K562 (cell line): ENCODE measurements around the gene PCAT6. TPM values are rescaled to one million over a fixed set of nuclear protein-coding genes. Genes with fewer than 3 reads are reported as not detected.

ENCODE experiments used
- ARID1B ChIP-seq: fragments of 450-650 bp; IDR thresholded peaks from 2 replicates; pipeline ENCODE4 v1.6.1; 2016; ENCODE audit warnings: antibody characterized with exemption, mild to moderate bottlenecking, inconsistent platforms
- CBFA2T3 ChIP-seq: fragments of 450-650 bp; IDR thresholded peaks from 2 replicates; pipeline ENCODE4 v1.6.1; 2017
- CBX2 ChIP-seq: fragments of 200-600 bp; sonication (generic); IDR thresholded peaks from one replicate; pipeline ENCODE4 v1.6.1; 2012; ENCODE audit warnings: mild to moderate bottlenecking, low read length, inconsistent platforms; ENCODE audit not compliant: insufficient read depth, poor library complexity, severe bottlenecking
- DACH1 ChIP-seq: fragments of 450-650 bp; IDR thresholded peaks from 2 replicates; pipeline ENCODE4 v1.6.1; 2018; ENCODE audit not compliant: partially characterized antibody
- GATA2 ChIP-seq: sonication (generic); formaldehyde crosslinking; IDR thresholded peaks from 2 replicates; pipeline ENCODE4 v1.4.0; 2020; ENCODE audit warnings: mild to moderate bottlenecking, missing genetic modification reagents
- HOMEZ ChIP-seq: fragments of 250-450 bp; sonication (Bioruptor Pico); IDR thresholded peaks from 2 replicates; pipeline ENCODE4 v1.4.0; 2020; ENCODE audit warnings: mild to moderate bottlenecking, moderate library complexity
- JUN ChIP-seq, 2 experiments: sonication (generic) in 1 of 2; formaldehyde crosslinking in 1 of 2; IDR thresholded peaks; 2 replicates each; pipeline versions ENCODE4 v1.6.1 to v1.8.0; 2012 to 2022; ENCODE audit warnings: borderline replicate concordance in 2 of 2, mild to moderate bottlenecking in 2 of 2, improper control_type of control experiment in 1 of 2, low read depth in 1 of 2, low read length in 1 of 2, missing genetic modification reagents in 1 of 2
- NELFE ChIP-seq: IDR thresholded peaks from 2 replicates; pipeline ENCODE4 v1.6.1; 2011; ENCODE audit warnings: mild to moderate bottlenecking; ENCODE audit not compliant: insufficient read depth, insufficient read length
- PML ChIP-seq: IDR thresholded peaks from 2 replicates; pipeline ENCODE4 v1.6.1; 2012; ENCODE audit warnings: low read length, inconsistent platforms
- POLR3A ChIP-seq: IDR thresholded peaks from 2 replicates; pipeline ENCODE4 v1.6.1; 2011; ENCODE audit warnings: borderline replicate concordance, mild to moderate bottlenecking, moderate library complexity; ENCODE audit not compliant: insufficient read length, insufficient read depth; ENCODE audit errors: extremely low read depth
- POLR3G ChIP-seq: IDR thresholded peaks from 2 replicates; pipeline ENCODE4 v1.6.1; 2011; ENCODE audit not compliant: insufficient read length, insufficient replicate concordance; ENCODE audit errors: extremely low read depth
- SMARCC2 ChIP-seq: fragments of 450-650 bp; IDR thresholded peaks from 2 replicates; pipeline ENCODE4 v1.6.1; 2017; ENCODE audit warnings: antibody characterized with exemption, moderate library complexity, mild to moderate bottlenecking, low read depth
- TAF9B ChIP-seq: fragments of 450-650 bp; IDR thresholded peaks from 2 replicates; pipeline ENCODE4 v1.6.1; 2018; ENCODE audit warnings: mild to moderate bottlenecking; ENCODE audit not compliant: partially characterized antibody
- TAL1 ChIP-seq: fragments of 450-650 bp; IDR thresholded peaks from 2 replicates; pipeline ENCODE4 v1.6.1; 2016; ENCODE audit warnings: mild to moderate bottlenecking
- TBL1XR1 ChIP-seq, 2 experiments: IDR thresholded peaks; 2 replicates each; pipeline ENCODE4 v1.6.1; 2012; ENCODE audit warnings: improper control_type of control experiment in 2 of 2, low read length in 2 of 2, mild to moderate bottlenecking in 1 of 2
- TBP ChIP-seq: optimal IDR thresholded peaks from 2 replicates; pipeline ENCODE3; 2011; ENCODE audit warnings: low read depth, low read length, improper control_type of control experiment
- ZNF134 ChIP-seq: fragments of 250-450 bp; sonication (Bioruptor Pico); conservative IDR thresholded peaks from 2 replicates; pipeline ENCODE4 v1.4.0; 2020
- ZNF324 ChIP-seq: fragments of 250-450 bp; sonication (Bioruptor Pico); IDR thresholded peaks from 2 replicates; pipeline ENCODE4 v1.4.0; 2020; ENCODE audit warnings: mild to moderate bottlenecking
- ZNF75A ChIP-seq: fragments of 450-650 bp; formaldehyde crosslinking; IDR thresholded peaks from 2 replicates; pipeline ENCODE4 v1.4.0; 2020; ENCODE audit warnings: mild to moderate bottlenecking
- polyA plus RNA-seq, 8 experiments: library from polyadenylated mRNA; depleted of rRNA in 4 of 8; stranded (reverse) in 5 of 8; unstranded in 3 of 8; fragments of >200 nt; fragmentation: Nextera tagmentation in 2 of 8; fragmentation: Illumina TruSeq in 1 of 8; extraction: Ambion mirVana in 2 of 8; extraction: Trizol in 1 of 8; gene quantifications; 2 replicates each; pipeline versions ENCODE4 v1.2.1 to v1.2.3, GENCODE V29; 2011 to 2014; ENCODE audit warnings: inconsistent platforms in 1 of 8, missing spikeins in 1 of 8
- total RNA-seq, 7 experiments: library from RNA; depleted of rRNA in 6 of 7; stranded (reverse); fragments of >200 nt in 6 of 7; fragmentation: Illumina TruSeq in 2 of 7; extraction: Trizol in 2 of 7; gene quantifications; 2 replicates each; pipeline versions ENCODE4 v1.2.1 to v1.2.3, GENCODE V29; 2011 to 2021; ENCODE audit warnings: low replicate concordance in 1 of 7
- TF ChIP-seq, protein P1 (sequence below): fragments of 450-650 bp; formaldehyde crosslinking; IDR thresholded peaks from 2 replicates; pipeline ENCODE4 v1.4.0; 2020; ENCODE audit warnings: mild to moderate bottlenecking
- TF ChIP-seq, protein P2 (sequence below): fragments of 450-650 bp; formaldehyde crosslinking; IDR thresholded peaks from 2 replicates; pipeline ENCODE4 v1.4.0; 2020; ENCODE audit warnings: mild to moderate bottlenecking, moderate library complexity
- TF ChIP-seq, protein P3 (sequence below): IDR thresholded peaks from 2 replicates; pipeline ENCODE4 v1.6.1; 2016; ENCODE audit warnings: missing genetic modification characterization, missing compliant biosample characterization

The PCAT6 gene
- total and polyA plus RNA-seq, 9 of the 15 experiments (the other 6 are each of a cell fraction or from before 2014, with no cell fraction given): 0.25 to 2.4 (median 0.54) TPM; not detected in 1

- TF ChIP-seq, protein P1, sequence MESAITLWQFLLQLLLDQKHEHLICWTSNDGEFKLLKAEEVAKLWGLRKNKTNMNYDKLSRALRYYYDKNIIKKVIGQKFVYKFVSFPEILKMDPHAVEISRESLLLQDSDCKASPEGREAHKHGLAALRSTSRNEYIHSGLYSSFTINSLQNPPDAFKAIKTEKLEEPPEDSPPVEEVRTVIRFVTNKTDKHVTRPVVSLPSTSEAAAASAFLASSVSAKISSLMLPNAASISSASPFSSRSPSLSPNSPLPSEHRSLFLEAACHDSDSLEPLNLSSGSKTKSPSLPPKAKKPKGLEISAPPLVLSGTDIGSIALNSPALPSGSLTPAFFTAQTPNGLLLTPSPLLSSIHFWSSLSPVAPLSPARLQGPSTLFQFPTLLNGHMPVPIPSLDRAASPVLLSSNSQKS (CRISPR knock-in tag): no peak
- TF ChIP-seq PML: no peak
- no peak for TF ChIP-seq TAF9B
- no peak for TF ChIP-seq DACH1
- no peak for TF ChIP-seq ARID1B
- TF ChIP-seq POLR3A: no peak
- TF ChIP-seq TBP: peak; percentile 13
- TF ChIP-seq NELFE: no peak
- no peak for TF ChIP-seq SMARCC2
- TF ChIP-seq, protein P2, sequence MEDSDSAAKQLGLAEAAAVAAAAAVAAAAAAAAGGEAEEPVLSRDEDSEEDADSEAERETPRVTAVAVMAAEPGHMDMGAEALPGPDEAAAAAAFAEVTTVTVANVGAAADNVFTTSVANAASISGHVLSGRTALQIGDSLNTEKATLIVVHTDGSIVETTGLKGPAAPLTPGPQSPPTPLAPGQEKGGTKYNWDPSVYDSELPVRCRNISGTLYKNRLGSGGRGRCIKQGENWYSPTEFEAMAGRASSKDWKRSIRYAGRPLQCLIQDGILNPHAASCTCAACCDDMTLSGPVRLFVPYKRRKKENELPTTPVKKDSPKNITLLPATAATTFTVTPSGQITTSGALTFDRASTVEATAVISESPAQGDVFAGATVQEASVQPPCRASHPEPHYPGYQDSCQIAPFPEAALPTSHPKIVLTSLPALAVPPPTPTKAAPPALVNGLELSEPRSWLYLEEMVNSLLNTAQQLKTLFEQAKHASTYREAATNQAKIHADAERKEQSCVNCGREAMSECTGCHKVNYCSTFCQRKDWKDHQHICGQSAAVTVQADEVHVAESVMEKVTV (CRISPR knock-in tag): no peak
- no peak; the same call in 1 of the 2 replicates for TF ChIP-seq TAL1
- no peak for TF ChIP-seq ZNF75A
- TF ChIP-seq ZNF324 (CRISPR knock-in tag): peak; percentile 69
- no peak for TF ChIP-seq CBX2
- TF ChIP-seq, protein P3, sequence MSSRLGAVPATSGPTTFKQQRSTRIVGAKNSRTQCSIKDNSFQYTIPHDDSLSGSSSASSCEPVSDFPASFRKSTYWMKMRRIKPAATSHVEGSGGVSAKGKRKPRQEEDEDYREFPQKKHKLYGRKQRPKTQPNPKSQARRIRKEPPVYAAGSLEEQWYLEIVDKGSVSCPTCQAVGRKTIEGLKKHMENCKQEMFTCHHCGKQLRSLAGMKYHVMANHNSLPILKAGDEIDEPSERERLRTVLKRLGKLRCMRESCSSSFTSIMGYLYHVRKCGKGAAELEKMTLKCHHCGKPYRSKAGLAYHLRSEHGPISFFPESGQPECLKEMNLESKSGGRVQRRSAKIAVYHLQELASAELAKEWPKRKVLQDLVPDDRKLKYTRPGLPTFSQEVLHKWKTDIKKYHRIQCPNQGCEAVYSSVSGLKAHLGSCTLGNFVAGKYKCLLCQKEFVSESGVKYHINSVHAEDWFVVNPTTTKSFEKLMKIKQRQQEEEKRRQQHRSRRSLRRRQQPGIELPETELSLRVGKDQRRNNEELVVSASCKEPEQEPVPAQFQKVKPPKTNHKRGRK: no peak
- no peak for TF ChIP-seq GATA2 (CRISPR knock-in tag)
- no peak for TF ChIP-seq TBL1XR1 (IDR thresholded peaks at IDR 0.05; ENCODE audit: low read length in 2 of 2)
- TF ChIP-seq CBFA2T3: no peak
- peak; percentile 76; the same call in 1 of the 2 replicates for TF ChIP-seq HOMEZ (CRISPR knock-in tag)
- no peak for TF ChIP-seq JUN (IDR thresholded peaks at IDR 0.05; ENCODE audit: borderline replicate concordance, low read depth, low read length)
- no peak for TF ChIP-seq JUN (CRISPR knock-in tag; IDR thresholded peaks at IDR 0.05; ENCODE audit: borderline replicate concordance)
- TF ChIP-seq ZNF134: peak; percentile 62
- no peak for TF ChIP-seq POLR3G
Observed at GRCh38 chr1:202805886-202806844, 4.6 kb upstream of the PCAT6 start (continued).
